ENCODE results near the gene KLC1.

Gene KLC1

GRCh38 chr14:103705118-103705503 is 76.1 kb downstream of the KLC1 start:
- peak; percentile 14 to 49 (median 30) for DNase-seq

GRCh38 chr14:103705504-103706284 is 76.7 kb downstream of the KLC1 start:
- no peak for DNase-seq

GRCh38 chr14:103706551-103707328 is 77.7 kb downstream of the KLC1 start:
- DNase-seq: no peak

GRCh38 chr14:103707329-103708263 is 78.6 kb downstream of the KLC1 start:
- DNase-seq: no peak

GRCh38 chr14:103708750-103709187 is 79.8 kb downstream of the KLC1 start:
- no peak for DNase-seq

- DNase-seq: no peak
Measured at GRCh38 chr14:103709814-103710213, 80.8 kb downstream of the KLC1 start.

GRCh38 chr14:103710771-103711377 is 81.9 kb downstream of the KLC1 start:
- no peak for DNase-seq

- DNase-seq: no peak
Measured at GRCh38 chr14:103711516-103712431, 82.8 kb downstream of the KLC1 start.

GRCh38 chr14:103712633-103713247 is 83.7 kb downstream of the KLC1 start:
- DNase-seq: no peak

- no peak for DNase-seq
Measured at GRCh38 chr14:103713304-103714062, 84.5 kb downstream of the KLC1 start.

GRCh38 chr14:103714063-103714724 is 85.2 kb downstream of the KLC1 start:
- no peak for DNase-seq

GRCh38 chr14:103715052-103716000 is 86.3 kb downstream of the KLC1 start, which contains the start of the genes XRCC3 and ZFYVE21:
Gene XRCC3, minus strand, starts transcription at chr14:103715451. Its CDS starts 4,364 bp downstream, at chr14:103711087.
Gene ZFYVE21, plus strand, starts transcription at chr14:103715810. Its CDS starts 32 bp downstream, at chr14:103715842.
- peak; percentile 100 for DNase-seq

GRCh38 chr14:103716091-103716801 is 87.2 kb downstream of the KLC1 start:
- peak; percentile 25 to 74 (median 57) for DNase-seq

GRCh38 chr14:103716899-103717411 is 87.9 kb downstream of the KLC1 start:
- no peak for DNase-seq

- DNase-seq: no peak
Measured at GRCh38 chr14:103718572-103718971, 89.6 kb downstream of the KLC1 start.

- no peak for DNase-seq
Measured at GRCh38 chr14:103719751-103720150, 90.7 kb downstream of the KLC1 start.

All from suppressor macrophage (primary cell).